ENCODE measurements around the gene OSBPL10. TPM values are rescaled to one million over a fixed set of nuclear protein-coding genes. Genes with fewer than 3 reads are reported as not detected.

Gene OSBPL10
- total RNA-seq, 1 donor, result 7.6 TPM

GRCh38 chr3:31908391-31909097 is 72.5 kb downstream of the OSBPL10 start:
- Histone ChIP-seq H3K4me3 (ENCODE audit: low read length) (no peak overlapping the region), H3K27me3 (ENCODE audit: insufficient read depth, low read length) (no peaks in the 10 kb centered on the region), H3K4me1 (ENCODE audit: insufficient read depth, low read length) (peaks cover 4% of the 10 kb centered on the region), H3K9me3 (ENCODE audit: low read depth, low read length) (no peaks in the 10 kb centered on the region)

GRCh38 chr3:31906182-31906581 is 74.9 kb downstream of the OSBPL10 start:
- no peaks in the 10 kb centered on the region for H3K9me3 ChIP-seq (ENCODE audit: low read depth, low read length)
- peaks cover 4% of the 10 kb centered on the region for H3K4me1 ChIP-seq (ENCODE audit: insufficient read depth, low read length)
- H3K4me3 ChIP-seq (ENCODE audit: low read length), result no peak overlapping the region
- H3K27me3 ChIP-seq (ENCODE audit: insufficient read depth, low read length), result no peaks in the 10 kb centered on the region

DNA sequence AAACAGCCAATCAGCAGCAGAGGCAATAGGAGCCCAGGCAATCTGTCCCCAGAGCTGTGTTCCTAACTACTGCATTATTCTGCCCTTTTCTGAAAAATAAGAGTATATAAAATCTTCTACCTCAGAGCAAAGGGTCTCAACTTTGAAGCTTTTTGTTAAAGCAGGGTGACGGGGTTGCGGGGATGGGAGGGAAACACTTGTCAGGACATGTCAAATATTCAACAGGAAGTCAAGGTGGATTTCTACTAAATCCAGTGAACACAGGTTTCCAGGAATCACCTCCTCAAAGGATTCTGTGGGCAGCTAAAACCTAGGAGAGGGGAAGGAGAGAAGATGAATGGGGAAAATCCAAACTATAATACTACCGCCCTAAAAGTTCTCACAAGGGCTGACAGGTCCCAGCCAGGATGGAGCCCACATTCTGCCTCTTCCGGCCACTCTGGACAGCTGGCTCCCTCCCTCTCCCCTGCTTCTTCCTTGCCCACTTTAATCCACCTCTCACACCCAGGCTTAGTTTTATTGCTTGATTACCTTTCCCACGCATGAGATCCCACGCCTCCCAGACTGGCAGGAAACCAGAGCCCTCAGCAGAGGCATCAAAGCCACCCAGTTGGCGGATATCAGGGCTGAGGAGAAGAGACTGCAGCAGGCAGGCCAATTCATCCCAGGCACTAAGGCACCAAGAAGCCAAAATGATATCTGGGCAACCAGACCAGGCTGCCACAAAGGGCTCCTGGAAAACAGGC is 77.2 kb downstream of the OSBPL10 start:
- Histone ChIP-seq H3K4me1 (ENCODE audit: insufficient read depth, low read length) (peaks cover 4% of the 10 kb centered on the region), H3K27me3 (ENCODE audit: insufficient read depth, low read length) (no peaks in the 10 kb centered on the region), H3K4me3 (ENCODE audit: low read length) (no peak overlapping the region), H3K9me3 (ENCODE audit: low read depth, low read length) (no peaks in the 10 kb centered on the region)

DNA sequence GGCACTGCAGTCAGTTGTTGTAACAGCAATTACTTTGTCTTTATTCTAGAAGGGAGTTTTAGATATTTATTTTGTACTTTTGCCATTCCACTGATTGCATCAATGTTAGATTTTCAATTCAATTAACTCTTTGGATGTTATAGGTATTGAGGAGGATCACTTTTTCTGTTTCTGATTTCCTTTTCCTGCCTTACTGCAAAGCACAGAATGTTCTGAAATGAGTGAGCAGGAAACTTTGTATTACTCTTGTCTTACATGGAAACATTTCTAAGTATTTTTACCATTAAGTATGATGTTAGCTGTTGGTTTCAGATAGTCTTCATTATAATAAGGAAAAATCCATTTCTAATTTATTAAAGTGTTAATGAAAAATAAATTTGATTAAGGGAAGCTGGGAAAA is 80.5 kb downstream of the OSBPL10 start:
- Histone ChIP-seq H3K4me1 (ENCODE audit: insufficient read depth, low read length) (peaks cover 4% of the 10 kb centered on the region), H3K27me3 (ENCODE audit: insufficient read depth, low read length) (no peaks in the 10 kb centered on the region), H3K4me3 (ENCODE audit: low read length) (no peak overlapping the region), H3K9me3 (ENCODE audit: low read depth, low read length) (no peaks in the 10 kb centered on the region)

GRCh38 chr3:31896648-31897433 is 84.2 kb downstream of the OSBPL10 start:
- H3K4me1 ChIP-seq (ENCODE audit: insufficient read depth, low read length), result no peaks in the 10 kb centered on the region
- no peaks in the 10 kb centered on the region for H3K27me3 ChIP-seq (ENCODE audit: insufficient read depth, low read length)
- H3K9me3 ChIP-seq (ENCODE audit: low read depth, low read length), result no peaks in the 10 kb centered on the region
- H3K4me3 ChIP-seq (ENCODE audit: low read length), result no peak overlapping the region

- no peak overlapping the region for H3K4me3 ChIP-seq (ENCODE audit: low read length)
- H3K9me3 ChIP-seq (ENCODE audit: low read depth, low read length), result no peaks in the 10 kb centered on the region
- H3K4me1 ChIP-seq (ENCODE audit: insufficient read depth, low read length), result no peaks in the 10 kb centered on the region
Observed at GRCh38 chr3:31896026-31896425, 85.0 kb downstream of the OSBPL10 start.

GRCh38 chr3:31895471-31895870 is 85.6 kb downstream of the OSBPL10 start:
- no peaks in the 10 kb centered on the region for H3K4me1 ChIP-seq (ENCODE audit: insufficient read depth, low read length)

More at GRCh38 chr3:31896026-31896425, 85.0 kb downstream of the OSBPL10 start:
- H3K27me3 ChIP-seq (ENCODE audit: insufficient read depth, low read length), result no peaks in the 10 kb centered on the region

GRCh38 chr3:31892916-31893573 is 88.0 kb downstream of the OSBPL10 start:
- Histone ChIP-seq H3K4me1 (ENCODE audit: insufficient read depth, low read length) (no peaks in the 10 kb centered on the region), H3K27me3 (ENCODE audit: insufficient read depth, low read length) (no peaks in the 10 kb centered on the region), H3K4me3 (ENCODE audit: low read length) (no peak overlapping the region), H3K9me3 (ENCODE audit: low read depth, low read length) (no peaks in the 10 kb centered on the region)

More at GRCh38 chr3:31895471-31895870, 85.6 kb downstream of the OSBPL10 start:
- Histone ChIP-seq H3K27me3 (ENCODE audit: insufficient read depth, low read length) (no peaks in the 10 kb centered on the region), H3K4me3 (ENCODE audit: low read length) (no peak overlapping the region), H3K9me3 (ENCODE audit: low read depth, low read length) (no peaks in the 10 kb centered on the region)

- Histone ChIP-seq H3K4me1 (ENCODE audit: insufficient read depth, low read length) (no peaks in the 10 kb centered on the region), H3K4me3 (ENCODE audit: low read length) (no peak overlapping the region), H3K27me3 (ENCODE audit: insufficient read depth, low read length) (no peaks in the 10 kb centered on the region), H3K9me3 (ENCODE audit: low read depth, low read length) (no peaks in the 10 kb centered on the region)
Observed at GRCh38 chr3:31892500-31892899, 88.6 kb downstream of the OSBPL10 start.

GRCh38 chr3:31891876-31892455 is 89.1 kb downstream of the OSBPL10 start:
- no peak overlapping the region for H3K4me3 ChIP-seq (ENCODE audit: low read length)
- H3K9me3 ChIP-seq (ENCODE audit: low read depth, low read length), result no peaks in the 10 kb centered on the region
- no peaks in the 10 kb centered on the region for H3K4me1 ChIP-seq (ENCODE audit: insufficient read depth, low read length)
- H3K27me3 ChIP-seq (ENCODE audit: insufficient read depth, low read length), result no peaks in the 10 kb centered on the region

DNA sequence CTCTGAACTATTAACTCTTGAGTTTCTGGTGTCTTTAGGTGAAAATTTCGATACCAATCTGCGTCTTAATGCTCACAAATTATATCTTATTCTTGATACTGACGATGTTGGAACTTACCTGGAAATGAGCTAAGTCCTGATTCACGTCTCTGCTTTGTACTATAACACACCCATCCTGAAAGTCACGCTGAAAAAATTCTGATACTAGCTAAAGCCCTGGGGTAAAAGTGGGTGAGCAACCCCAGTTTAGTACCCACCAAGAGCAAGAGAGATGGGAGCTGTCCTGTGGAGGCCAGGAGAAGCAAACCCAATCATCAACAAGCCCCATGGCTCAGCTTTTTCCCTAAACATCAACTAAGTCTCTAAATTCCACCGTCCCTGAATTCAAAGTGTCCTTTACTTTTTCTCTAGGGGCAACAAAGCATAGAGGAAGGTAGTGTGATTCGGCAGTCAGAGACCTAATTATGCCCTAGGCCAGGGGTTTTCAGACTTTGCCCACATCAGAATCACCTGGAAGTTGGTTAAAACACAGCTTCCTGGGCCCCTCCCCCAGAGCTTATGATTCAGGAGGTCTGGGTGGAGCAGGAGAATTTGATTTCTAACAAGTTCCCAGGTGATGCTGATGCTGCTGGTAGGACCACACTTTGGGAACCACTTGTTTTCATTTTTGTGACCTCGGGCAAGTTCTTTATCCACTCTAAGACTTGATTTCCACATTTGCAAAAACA is 90.2 kb downstream of the OSBPL10 start:
- Histone ChIP-seq H3K4me1 (ENCODE audit: insufficient read depth, low read length) (no peaks in the 10 kb centered on the region), H3K4me3 (ENCODE audit: low read length) (no peak overlapping the region), H3K9me3 (ENCODE audit: low read depth, low read length) (no peaks in the 10 kb centered on the region), H3K27me3 (ENCODE audit: insufficient read depth, low read length) (no peaks in the 10 kb centered on the region)

DNA sequence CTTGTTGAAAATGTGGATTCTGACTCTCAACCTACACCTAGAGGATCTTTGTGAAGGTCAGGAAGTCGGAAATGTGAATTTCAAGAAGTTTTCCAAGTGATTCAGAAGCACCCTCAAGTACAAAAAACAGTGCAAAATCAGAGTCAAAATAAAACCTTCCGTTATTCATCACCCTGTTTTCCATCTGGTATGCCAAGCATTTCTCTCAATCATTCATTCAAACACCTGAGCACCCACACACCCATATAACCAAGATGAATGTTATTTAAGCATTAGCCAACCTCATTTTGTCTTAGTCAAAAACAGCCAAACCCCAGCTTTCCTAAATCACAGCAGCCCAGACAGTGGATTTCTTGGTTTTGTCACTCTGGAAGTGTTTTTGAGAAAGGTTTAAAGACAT is 91.1 kb downstream of the OSBPL10 start:
- no peaks in the 10 kb centered on the region for H3K9me3 ChIP-seq (ENCODE audit: low read depth, low read length)
- no peaks in the 10 kb centered on the region for H3K4me1 ChIP-seq (ENCODE audit: insufficient read depth, low read length)
- no peak overlapping the region for H3K4me3 ChIP-seq (ENCODE audit: low read length)
- no peaks in the 10 kb centered on the region for H3K27me3 ChIP-seq (ENCODE audit: insufficient read depth, low read length)

- Histone ChIP-seq H3K9me3 (ENCODE audit: low read depth, low read length) (no peaks in the 10 kb centered on the region), H3K27me3 (ENCODE audit: insufficient read depth, low read length) (no peaks in the 10 kb centered on the region), H3K4me3 (ENCODE audit: low read length) (no peak overlapping the region), H3K4me1 (ENCODE audit: insufficient read depth, low read length) (no peaks in the 10 kb centered on the region)
Observed at GRCh38 chr3:31885235-31885634, 95.8 kb downstream of the OSBPL10 start.

DNA sequence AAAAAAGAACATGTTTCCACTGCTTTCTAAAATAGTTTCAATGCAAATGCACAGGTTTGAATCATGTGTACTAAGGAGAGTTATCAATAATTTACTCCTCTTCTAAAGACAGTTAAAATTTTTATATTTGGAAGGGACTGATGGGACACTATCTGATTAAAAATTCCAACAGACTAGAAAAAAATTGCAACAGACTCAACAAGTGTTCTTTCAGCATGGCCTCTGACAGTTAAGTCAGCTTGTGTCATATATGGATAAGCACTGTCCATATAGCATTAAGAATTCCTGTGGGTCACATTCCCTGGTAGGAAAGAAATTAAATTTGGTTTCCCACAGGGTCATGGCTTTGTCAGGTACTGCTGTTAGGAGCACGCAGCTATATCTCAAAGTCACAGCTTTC is 96.8 kb downstream of the OSBPL10 start:
- no peaks in the 10 kb centered on the region for H3K27me3 ChIP-seq (ENCODE audit: insufficient read depth, low read length)
- H3K9me3 ChIP-seq (ENCODE audit: low read depth, low read length), result no peaks in the 10 kb centered on the region
- H3K4me3 ChIP-seq (ENCODE audit: low read length), result no peak overlapping the region
- no peaks in the 10 kb centered on the region for H3K4me1 ChIP-seq (ENCODE audit: insufficient read depth, low read length)
